Measurements from ENCODE around the gene C1RL.

- TF ChIP-seq CTCF (IDR thresholded peaks at IDR 0.05) (no peak), EZH2 (IDR thresholded peaks at IDR 0.05; ENCODE audit: borderline replicate concordance, insufficient read depth, low read depth, low read length, poor library complexity, severe bottlenecking) (no peak)
These were observed 33.1 kb downstream of the C1RL start for GRCh38 chr12:7075939-7076338.

Measured in B cell (primary cell).